HG03139 (cell line): ENCODE data around the gene RASIP1.

Source experiments
- ATAC-seq: cut with Tn5 transposase; IDR thresholded peaks from one replicate; pipeline ENCODE4 v1.9.1; 2021; ENCODE audit not compliant: unreplicated experiment

RASIP1 gene

DNA sequence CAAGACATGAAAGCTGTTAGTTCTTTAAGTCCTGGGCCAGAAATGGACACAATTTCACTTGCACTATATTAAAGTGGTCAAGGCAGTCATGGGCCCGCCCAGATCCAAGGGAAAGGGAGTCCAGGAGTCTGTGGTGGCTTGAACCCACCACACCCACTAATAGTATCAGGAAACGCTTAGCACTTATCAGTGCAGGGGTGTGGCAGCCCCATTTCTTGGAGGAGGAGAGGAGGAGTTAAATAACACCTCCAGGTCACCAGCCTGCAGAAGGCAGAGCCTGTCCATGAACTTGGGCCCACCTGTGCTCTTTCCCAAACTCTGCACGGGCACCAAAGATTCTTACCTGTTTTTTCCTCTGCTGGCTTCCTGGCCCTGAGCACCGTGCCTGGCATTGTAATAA is 62.2 kb downstream of the RASIP1 start:
- ATAC-seq = no peak

DNA sequence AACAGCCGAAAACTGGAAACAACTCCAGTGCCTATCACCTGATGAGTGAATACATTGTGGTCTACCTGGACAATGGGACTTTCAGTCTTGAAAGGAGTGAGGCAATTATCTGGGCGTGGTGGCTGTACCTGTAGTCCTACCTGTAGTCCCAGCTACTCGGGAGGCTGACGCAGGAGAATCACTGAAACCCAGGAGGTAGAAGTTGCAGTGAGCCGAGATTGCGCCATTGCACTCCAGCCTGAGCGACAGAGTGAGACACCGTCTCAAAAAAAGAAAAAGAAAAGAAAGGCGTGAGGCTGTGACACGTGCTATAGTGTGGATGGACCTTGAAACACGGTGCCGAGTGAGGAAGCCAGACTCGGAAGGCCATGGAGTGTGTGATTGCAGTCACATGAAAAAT is 63.5 kb downstream of the RASIP1 start:
- ATAC-seq = no peak

DNA sequence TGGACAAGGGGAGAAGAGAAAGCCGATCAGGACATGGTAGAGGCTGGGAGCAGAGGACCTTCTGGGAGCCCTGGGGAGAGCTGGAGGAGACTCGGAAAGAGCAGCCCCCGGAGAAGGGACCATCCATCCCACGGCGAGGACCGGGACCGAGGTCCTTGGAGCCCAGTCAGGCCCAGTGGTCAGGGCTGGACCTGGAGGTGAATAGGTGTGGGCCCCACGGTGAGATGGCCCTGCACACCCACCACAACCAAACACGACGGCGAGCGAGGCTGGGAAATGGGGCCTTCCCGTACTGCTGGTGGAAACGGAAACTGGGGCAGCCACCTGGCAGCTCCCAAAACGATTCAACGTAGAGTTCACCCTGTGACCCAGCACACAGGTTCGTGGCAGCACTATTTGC is 63.9 kb downstream of the RASIP1 start:
- ATAC-seq = no peak

DNA sequence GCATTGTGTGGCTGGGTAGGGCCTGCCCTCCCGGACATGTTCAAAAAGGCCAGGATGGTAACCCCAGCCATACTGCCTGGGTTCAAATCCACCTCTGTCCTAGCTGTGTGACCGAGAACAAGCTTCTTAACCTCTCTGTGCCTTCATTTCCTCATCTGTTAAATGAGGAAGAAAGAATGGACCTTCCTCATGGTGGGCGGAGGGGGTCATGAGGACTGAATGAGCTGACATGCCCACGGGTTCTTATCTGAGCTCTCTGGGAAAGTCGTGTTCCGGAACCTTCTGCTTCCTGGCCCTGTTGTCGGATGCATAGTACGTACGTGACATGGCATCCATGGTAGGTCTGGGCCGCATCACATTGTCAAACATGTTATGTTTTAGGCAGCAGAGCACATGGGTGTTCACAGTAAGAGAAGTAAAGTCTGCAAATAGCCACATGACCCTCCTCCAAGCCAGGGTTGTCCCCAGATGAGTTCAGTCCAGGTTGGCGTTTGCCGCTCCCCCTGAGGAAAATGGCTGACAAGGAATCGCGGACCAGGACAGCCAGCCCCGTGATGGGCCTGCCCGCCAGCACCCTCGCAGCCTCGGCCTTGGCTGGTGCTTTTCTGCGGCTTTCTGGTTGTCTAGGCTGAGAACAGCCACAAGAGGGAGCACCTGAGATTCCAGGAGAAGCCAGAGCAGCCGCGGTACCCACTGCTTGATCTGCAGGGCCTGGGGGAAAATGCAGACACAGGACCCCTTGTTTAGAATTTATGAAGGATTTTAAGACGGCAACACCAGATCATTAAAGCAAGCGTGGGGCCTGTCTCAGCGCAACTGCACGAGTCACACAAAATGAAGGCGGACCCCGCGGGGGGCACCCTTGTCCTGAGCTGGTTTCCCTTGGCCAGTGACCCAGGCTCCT is 65.2 kb downstream of the RASIP1 start:
- no peak for ATAC-seq

DNA sequence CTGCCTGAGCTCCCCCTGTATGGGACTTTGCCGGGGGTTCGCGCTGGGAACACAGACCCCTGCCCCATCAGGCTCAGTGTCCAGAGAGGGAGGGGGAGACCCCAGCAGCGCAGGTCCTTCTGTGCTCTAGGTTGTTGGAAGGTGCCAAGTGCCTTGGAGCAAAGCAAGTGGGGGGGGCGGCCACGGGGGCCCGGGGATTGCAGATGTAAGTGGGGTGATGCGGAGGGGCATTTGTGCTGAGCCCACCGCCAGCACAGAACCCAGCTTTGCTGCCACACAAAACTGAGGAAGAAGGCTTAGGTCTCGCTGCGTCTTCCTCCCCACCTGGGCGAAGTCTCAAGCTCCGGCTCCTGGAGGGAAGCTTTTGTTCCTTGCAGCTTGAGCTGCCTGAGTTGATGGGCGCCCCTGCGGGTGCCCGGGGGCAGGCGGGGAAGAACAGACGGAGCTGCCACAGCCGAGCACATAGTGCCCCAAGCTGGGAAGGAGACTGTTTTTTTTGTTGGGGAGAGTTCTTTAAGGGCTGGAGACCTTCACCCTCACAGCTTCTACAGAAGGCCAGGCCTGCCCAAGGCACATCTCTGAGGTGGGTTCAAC is 66.1 kb downstream of the RASIP1 start:
- no peak for ATAC-seq

DNA sequence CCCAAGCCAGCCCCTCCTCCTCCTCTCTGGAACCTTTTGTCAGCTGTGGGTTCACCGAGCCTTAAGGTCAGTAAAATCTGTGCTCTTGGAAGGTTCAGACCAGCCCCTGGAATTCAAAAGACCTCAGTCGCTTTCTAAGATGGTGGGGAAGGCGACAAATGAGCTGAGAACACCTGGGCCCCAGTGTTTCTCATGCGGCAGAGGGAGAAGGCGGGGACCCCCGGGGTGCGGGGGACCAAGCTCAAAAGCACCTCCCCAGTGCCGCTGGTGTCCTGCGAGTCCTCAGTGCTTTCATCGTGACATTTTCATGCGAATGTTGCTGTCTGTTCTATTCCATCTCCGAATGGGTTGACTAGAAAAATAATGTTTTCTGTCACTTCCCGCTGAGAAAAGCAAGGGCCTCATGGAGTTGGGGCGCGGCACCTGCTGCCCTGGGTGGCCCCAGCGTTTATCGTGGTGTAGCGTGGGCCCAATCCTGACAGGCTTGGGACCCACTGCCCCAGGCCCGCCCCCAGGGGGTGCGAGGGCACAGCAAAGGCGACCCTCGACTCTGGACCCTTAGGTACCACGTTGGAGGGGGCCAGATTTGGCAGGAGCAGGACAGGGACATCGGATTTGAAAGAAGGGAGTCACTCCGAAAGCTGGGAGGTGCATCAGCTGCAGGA is 66.8 kb downstream of the RASIP1 start:
- ATAC-seq = no peak

DNA sequence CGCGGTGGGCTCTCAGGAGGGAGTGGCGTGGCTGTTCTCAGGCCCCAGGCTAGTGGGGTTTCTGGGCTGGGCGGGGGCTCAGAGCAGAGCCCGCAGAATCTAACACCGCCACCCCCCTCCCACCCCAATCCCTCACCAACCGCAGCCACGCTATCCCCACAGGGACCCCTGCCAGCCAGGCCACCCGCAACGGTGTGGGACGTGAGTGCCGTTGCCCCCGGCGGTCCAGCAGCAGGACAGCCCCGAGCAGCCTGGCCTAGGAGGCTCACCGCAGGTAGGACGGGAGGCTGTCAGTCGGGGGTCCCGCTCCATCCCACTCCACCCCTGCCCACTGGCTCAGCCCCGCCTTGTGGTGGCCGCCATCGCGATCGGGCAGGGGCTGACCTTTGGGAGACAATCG is 67.4 kb downstream of the RASIP1 start, which contains the start of gene NTN5:
NTN5 (minus strand) TSS at position 24 of the 400 bp plus-strand sequence. CDS start 2,031 bp downstream, outside the sequence.
- no peak for ATAC-seq

DNA sequence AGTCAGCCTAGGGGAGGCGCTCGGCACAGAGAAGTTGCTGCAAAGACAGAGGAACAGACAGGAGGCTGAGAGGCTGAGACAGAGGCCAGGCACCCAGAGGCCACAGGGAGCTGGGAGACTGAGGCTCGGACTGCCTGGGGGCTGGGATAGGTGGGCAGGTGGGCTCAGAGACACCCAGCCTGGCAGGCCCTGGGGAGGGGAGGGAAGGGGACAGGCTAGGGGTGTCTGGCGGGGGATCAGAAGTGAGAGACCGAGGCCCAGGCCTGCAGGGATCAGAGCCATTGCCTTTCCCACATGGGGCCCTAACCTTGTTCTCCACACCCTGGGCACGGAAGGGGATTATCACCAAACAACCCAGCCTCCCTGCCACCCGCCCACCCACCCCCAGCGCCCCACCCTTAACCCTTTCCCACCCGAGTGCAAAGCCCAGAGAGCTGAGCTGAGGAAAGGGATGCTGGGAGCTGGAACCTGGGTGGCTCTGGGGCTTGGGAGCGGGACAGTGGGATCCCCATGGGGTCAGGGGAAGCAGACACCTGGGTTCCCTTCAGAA is 68.9 kb downstream of the RASIP1 start:
- ATAC-seq = no peak

DNA sequence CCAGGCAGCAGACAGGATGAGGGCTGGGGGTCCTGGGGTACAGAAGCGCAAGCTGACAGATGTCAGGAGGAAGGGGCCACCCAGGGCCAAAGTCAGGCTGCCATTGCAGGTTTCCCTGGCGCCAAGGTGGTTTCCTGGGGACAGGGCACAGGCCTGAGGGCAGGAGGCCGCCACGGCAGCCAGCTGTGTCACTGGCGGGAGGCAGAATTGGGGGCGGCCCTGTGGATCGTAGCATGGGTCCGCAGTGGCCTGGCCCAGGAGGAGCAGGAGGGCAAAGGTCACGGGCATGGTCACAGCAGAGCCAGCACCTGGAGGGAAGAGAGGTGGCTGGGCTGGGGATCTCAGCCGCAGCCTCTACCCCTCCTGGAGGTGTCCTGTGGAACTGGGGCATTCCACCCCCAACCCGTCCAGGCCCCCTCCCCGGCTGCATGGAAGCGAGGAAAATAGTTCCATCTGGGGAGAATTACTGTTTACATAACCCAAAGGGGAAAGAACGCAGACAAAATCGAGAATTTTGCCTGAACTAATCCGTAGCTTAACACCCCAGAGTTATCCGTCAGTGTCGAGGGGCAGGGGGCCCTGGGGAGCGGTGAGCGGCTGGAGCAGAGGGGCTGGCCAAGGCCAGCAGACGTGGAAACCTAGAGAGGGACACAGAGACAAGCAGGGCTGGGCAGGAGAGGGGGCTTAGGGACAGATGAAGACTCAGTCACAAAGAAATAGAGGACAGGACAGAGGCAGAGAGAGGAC is 69.5 kb downstream of the RASIP1 start:
- ATAC-seq = no peak
